GM21825 (cell line): ENCODE data around the gene RCBTB2.
A peak's percentile ranks its signal among the peaks of the same experiment; 100 is the strongest.

Source experiments
- ATAC-seq: cut with Tn5 transposase; IDR thresholded peaks from one replicate; pipeline ENCODE4 v1.9.1; 2021; ENCODE audit warnings: mild to moderate bottlenecking, moderate library complexity; ENCODE audit not compliant: unreplicated experiment

The RCBTB2 gene

GRCh38 chr13:48496271-48497161 lies 36.4 kb downstream of the RCBTB2 start:
- no peak for ATAC-seq

- no peak for ATAC-seq
Observed at GRCh38 chr13:48494874-48495273, 38.0 kb downstream of the RCBTB2 start.

GRCh38 chr13:48493851-48494250 lies 39.0 kb downstream of the RCBTB2 start:
- no peak for ATAC-seq

GRCh38 chr13:48493066-48493765 lies 39.7 kb downstream of the RCBTB2 start:
- ATAC-seq: peak; percentile 10

- ATAC-seq: peak; percentile 70
Observed at GRCh38 chr13:48492470-48493065, 40.3 kb downstream of the RCBTB2 start.

- ATAC-seq: peak; percentile 49
Observed at GRCh38 chr13:48492096-48492440, 40.8 kb downstream of the RCBTB2 start.

- no peak for ATAC-seq
Observed at GRCh38 chr13:48491423-48492095, 41.3 kb downstream of the RCBTB2 start.

GRCh38 chr13:48490241-48490640 lies 42.6 kb downstream of the RCBTB2 start:
- ATAC-seq: no peak

GRCh38 chr13:48489666-48490065 lies 43.2 kb downstream of the RCBTB2 start:
- no peak for ATAC-seq

GRCh38 chr13:48488995-48489394 lies 43.9 kb downstream of the RCBTB2 start:
- ATAC-seq: no peak

- no peak for ATAC-seq
Observed at GRCh38 chr13:48487968-48488367, 44.9 kb downstream of the RCBTB2 start.

- ATAC-seq: no peak
Observed at GRCh38 chr13:48486836-48487235, 46.0 kb downstream of the RCBTB2 start.

- no peak for ATAC-seq
Observed at GRCh38 chr13:48486362-48486761, 46.5 kb downstream of the RCBTB2 start.

- no peak for ATAC-seq
Observed at GRCh38 chr13:48485432-48485831, 47.4 kb downstream of the RCBTB2 start.

GRCh38 chr13:48483575-48483974 lies 49.3 kb downstream of the RCBTB2 start:
- no peak for ATAC-seq

GRCh38 chr13:48478391-48478790 lies 54.5 kb downstream of the RCBTB2 start:
- ATAC-seq: no peak

GRCh38 chr13:48477191-48477855 lies 55.6 kb downstream of the RCBTB2 start:
- no peak for ATAC-seq

- ATAC-seq: no peak
Observed at GRCh38 chr13:48476686-48477085, 56.2 kb downstream of the RCBTB2 start.

GRCh38 chr13:48476215-48476614 lies 56.7 kb downstream of the RCBTB2 start:
- ATAC-seq: no peak

- no peak for ATAC-seq
Observed at GRCh38 chr13:48475230-48475629, 57.6 kb downstream of the RCBTB2 start.
